OCI-LY3 (cell line): ENCODE measurements around the gene ASCC1.
A peak's percentile ranks its signal among the peaks of the same experiment; 100 is the strongest.
"Not testable (repeated sequence)": the region's sequence is repeated elsewhere in the genome, so short reads cannot be mapped to it uniquely, and the experiment has no call there.

ENCODE experiments used
- H2AFZ ChIP-seq: fragments of 200-600, 300-600 bp; shearing (Covaris generic); 2 replicates; pipeline ENCODE4 v1.6.0; 2014; ENCODE audit warnings: antibody characterized with exemption, low read depth, low read length
- H3K27ac ChIP-seq: fragments of 200-600, 300-600 bp; sonication (generic); 2 replicates; pipeline ENCODE4 v1.5.1; 2014; ENCODE audit warnings: mild to moderate bottlenecking, low read length, moderate library complexity, mixed read lengths
- H3K27me3 ChIP-seq: fragments of 200-600, 300-600 bp; sonication (generic); 2 replicates; pipeline ENCODE4 v1.6.1; 2014; ENCODE audit warnings: low read depth, low read length, mixed read lengths
- H3K36me3 ChIP-seq: fragments of 200-600, 300-600 bp; sonication (generic); replicated peaks from 2 replicates; pipeline ENCODE3; 2014; ENCODE audit warnings: low read depth, low read length, mixed read lengths
- H3K4me1 ChIP-seq: fragments of 300-600, 200-600 bp; sonication (generic); 2 replicates; pipeline ENCODE4 v1.6.1; 2014; ENCODE audit warnings: low read length, mixed read lengths
- H3K4me2 ChIP-seq: fragments of 200-600, 300-600 bp; sonication (generic); 2 replicates; pipeline ENCODE4 v1.6.1; 2014; ENCODE audit warnings: low read length, mixed read lengths
- H3K4me3 ChIP-seq: fragments of 300-600, 200-600 bp; sonication (generic); 2 replicates; pipeline ENCODE4 v1.5.1; 2014; ENCODE audit warnings: antibody characterized with exemption, mild to moderate bottlenecking, low read length, moderate library complexity
- H3K79me2 ChIP-seq: fragments of 300-600, 200-600 bp; shearing (Covaris generic); 2 replicates; pipeline ENCODE4 v1.6.1; 2014; ENCODE audit warnings: mild to moderate bottlenecking, low read length, mixed read lengths
- H3K9ac ChIP-seq: fragments of 300-600, 200-600 bp; shearing (Covaris generic); 2 replicates; pipeline ENCODE4 v1.6.0; 2014; ENCODE audit warnings: mild to moderate bottlenecking, low read length, moderate library complexity
- H3K9me3 ChIP-seq: fragments of 200-600, 300-600 bp; shearing (Covaris generic); 2 replicates; pipeline ENCODE4 v1.6.1; 2014; ENCODE audit warnings: low read length, mixed read lengths; ENCODE audit not compliant: insufficient read depth
- H4K20me1 ChIP-seq: fragments of 200-600, 300-600 bp; sonication (generic); 2 replicates; pipeline ENCODE4 v1.6.1; 2016; ENCODE audit warnings: low read length, mixed read lengths; ENCODE audit not compliant: insufficient read depth
- EZH2phosphoT487 ChIP-seq: fragments of 200-600 bp; shearing (Covaris generic); IDR thresholded peaks from 2 replicates; pipeline ENCODE4 v1.6.1; 2018; ENCODE audit warnings: antibody characterized with exemption, mixed run types, low read depth
- TF ChIP-seq, protein P1 (sequence below): fragments of 200-600, 300-600 bp; sonication (generic); IDR thresholded peaks from 2 replicates; pipeline ENCODE4 v1.5.1; 2014; ENCODE audit warnings: antibody characterized with exemption, low read length, low read depth

Gene ASCC1

GRCh38 chr10:72226418-72227027, 10.4 kb upstream of the ASCC1 start:
- Histone ChIP-seq H3K79me2 (no peaks in the 10 kb centered on the region), H3K4me3 (no peak overlapping the region), H3K27ac (no peak overlapping the region), H3K27me3 (no peaks in the 10 kb centered on the region), H3K9ac (no peak overlapping the region), H3K9me3 (no peaks in the 10 kb centered on the region), H3K4me2 (no peak overlapping the region), H4K20me1 (no peaks in the 10 kb centered on the region; the same call in 1 of the 2 replicates), H3K4me1 (peaks cover 14% of the 10 kb centered on the region), H2AFZ (no peak overlapping the region), H3K36me3 (peaks cover 3% of the 10 kb centered on the region)
- TF ChIP-seq, protein P1, sequence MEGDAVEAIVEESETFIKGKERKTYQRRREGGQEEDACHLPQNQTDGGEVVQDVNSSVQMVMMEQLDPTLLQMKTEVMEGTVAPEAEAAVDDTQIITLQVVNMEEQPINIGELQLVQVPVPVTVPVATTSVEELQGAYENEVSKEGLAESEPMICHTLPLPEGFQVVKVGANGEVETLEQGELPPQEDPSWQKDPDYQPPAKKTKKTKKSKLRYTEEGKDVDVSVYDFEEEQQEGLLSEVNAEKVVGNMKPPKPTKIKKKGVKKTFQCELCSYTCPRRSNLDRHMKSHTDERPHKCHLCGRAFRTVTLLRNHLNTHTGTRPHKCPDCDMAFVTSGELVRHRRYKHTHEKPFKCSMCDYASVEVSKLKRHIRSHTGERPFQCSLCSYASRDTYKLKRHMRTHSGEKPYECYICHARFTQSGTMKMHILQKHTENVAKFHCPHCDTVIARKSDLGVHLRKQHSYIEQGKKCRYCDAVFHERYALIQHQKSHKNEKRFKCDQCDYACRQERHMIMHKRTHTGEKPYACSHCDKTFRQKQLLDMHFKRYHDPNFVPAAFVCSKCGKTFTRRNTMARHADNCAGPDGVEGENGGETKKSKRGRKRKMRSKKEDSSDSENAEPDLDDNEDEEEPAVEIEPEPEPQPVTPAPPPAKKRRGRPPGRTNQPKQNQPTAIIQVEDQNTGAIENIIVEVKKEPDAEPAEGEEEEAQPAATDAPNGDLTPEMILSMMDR = no peak
- no peak for TF ChIP-seq EZH2phosphoT487

DNA sequence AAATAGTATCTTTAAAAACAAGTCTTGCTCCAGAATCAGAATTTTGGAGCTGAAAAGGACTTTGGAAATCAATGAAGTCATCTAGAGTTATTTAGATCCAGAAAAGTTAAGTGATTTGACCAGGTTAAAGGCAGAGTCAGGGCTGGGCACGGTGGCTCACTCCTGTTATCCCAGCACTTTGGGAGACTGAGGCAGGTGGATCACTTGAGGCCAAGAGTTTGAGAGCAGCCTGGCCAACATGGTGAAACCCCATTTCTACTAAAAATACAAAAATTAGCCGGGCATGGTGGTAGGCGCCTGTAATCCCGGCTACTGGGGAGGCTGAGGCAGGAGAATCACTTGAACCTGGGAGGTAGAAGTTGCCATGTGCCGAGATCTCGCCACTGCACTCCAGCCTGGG, 8.1 kb upstream of the ASCC1 start:
- not testable (repeated sequence) for H3K27me3 ChIP-seq, H3K9ac ChIP-seq, H3K79me2 ChIP-seq, H3K9me3 ChIP-seq, H3K4me3 ChIP-seq, H4K20me1 ChIP-seq, H2AFZ ChIP-seq, H3K36me3 ChIP-seq
- peak overlapping the region; percentile 30; the same call in 1 of the 2 replicates for H3K4me2 ChIP-seq
- H3K27ac ChIP-seq = peak overlapping the region; percentile 38
- peaks cover 19% of the 10 kb centered on the region for H3K4me1 ChIP-seq

DNA sequence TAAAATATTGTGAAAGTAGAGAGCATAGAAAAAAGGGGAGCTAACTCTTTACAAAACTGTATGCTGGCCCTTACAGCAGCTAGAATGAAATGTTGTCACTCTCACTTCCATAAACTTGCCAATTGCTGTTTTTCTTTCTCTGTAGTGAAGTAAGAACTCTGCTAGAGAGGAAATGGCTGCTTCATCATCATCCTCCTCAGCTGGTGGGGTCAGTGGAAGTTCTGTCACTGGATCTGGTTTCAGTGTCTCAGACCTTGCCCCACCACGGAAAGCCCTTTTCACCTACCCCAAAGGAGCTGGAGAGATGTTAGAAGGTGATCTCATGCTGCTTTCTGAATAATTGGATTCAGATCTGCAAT, 7.6 kb upstream of the ASCC1 start:
- Histone ChIP-seq H3K9ac (no peak overlapping the region), H2AFZ (no peak overlapping the region), H3K4me3 (no peak overlapping the region), H3K27ac (peak overlapping the region; percentile 38), H3K4me2 (peak overlapping the region; percentile 30), H3K36me3 (peaks cover 3% of the 10 kb centered on the region), H3K9me3 (no peaks in the 10 kb centered on the region), H3K79me2 (peaks cover 9% of the 10 kb centered on the region), H3K27me3 (no peaks in the 10 kb centered on the region), H3K4me1 (peaks cover 24% of the 10 kb centered on the region), H4K20me1 (peaks cover 4% of the 10 kb centered on the region; the same call in 1 of the 2 replicates)
- TF ChIP-seq EZH2phosphoT487 = no peak
- TF ChIP-seq, protein P1 = no peak

GRCh38 chr10:72221278-72221677, 5.2 kb upstream of the ASCC1 start:
- H4K20me1 ChIP-seq = 0 out of 2 replicates have a peak, but pooled peaks cover 8% of the 10 kb centered on the region
- peaks cover 41% of the 10 kb centered on the region for H3K4me1 ChIP-seq
- no peaks in the 10 kb centered on the region for H3K27me3 ChIP-seq
- no peak overlapping the region for H3K4me3 ChIP-seq
- no peak overlapping the region for H2AFZ ChIP-seq
- TF ChIP-seq EZH2phosphoT487 = no peak
- TF ChIP-seq, protein P1 = no peak
- H3K4me2 ChIP-seq = no peak overlapping the region
- H3K9me3 ChIP-seq = no peaks in the 10 kb centered on the region
- peaks cover 25% of the 10 kb centered on the region for H3K79me2 ChIP-seq
- H3K9ac ChIP-seq = no peak overlapping the region
- no peak overlapping the region for H3K27ac ChIP-seq
- peaks cover 3% of the 10 kb centered on the region for H3K36me3 ChIP-seq
